HG02642 (cell line): Measurements from ENCODE around the gene PPA2.
"Not testable (repeated sequence)": the region's sequence is repeated elsewhere in the genome, so short reads cannot be mapped to it uniquely, and the experiment has no call there.

Experiments used
- ATAC-seq: cut with Tn5 transposase; IDR thresholded peaks from one replicate; pipeline ENCODE4 v1.9.1; 2021; ENCODE audit warnings: mild to moderate bottlenecking; ENCODE audit not compliant: unreplicated experiment, poor library complexity

The PPA2 gene

GRCh38 chr4:105461221-105461620 is 12.6 kb downstream of the PPA2 start:
- ATAC-seq = no peak

GRCh38 chr4:105460306-105460705 is 13.6 kb downstream of the PPA2 start:
- no peak for ATAC-seq

- not testable (repeated sequence) for ATAC-seq
These were observed 15.3 kb downstream of the PPA2 start for GRCh38 chr4:105458541-105458940.

- ATAC-seq = no peak
These were observed 15.9 kb downstream of the PPA2 start for GRCh38 chr4:105458001-105458400.

GRCh38 chr4:105455998-105456397 is 17.9 kb downstream of the PPA2 start:
- ATAC-seq = no peak

- ATAC-seq = no peak
These were observed 18.7 kb downstream of the PPA2 start for GRCh38 chr4:105455182-105455581.

GRCh38 chr4:105453550-105454205 is 20.2 kb downstream of the PPA2 start:
- ATAC-seq = peak; percentile 92

- ATAC-seq = no peak
These were observed 22.5 kb downstream of the PPA2 start for GRCh38 chr4:105451346-105451745.

- no peak for ATAC-seq
These were observed 33.0 kb downstream of the PPA2 start for GRCh38 chr4:105440890-105441289.

GRCh38 chr4:105437637-105438036 is 36.2 kb downstream of the PPA2 start:
- no peak for ATAC-seq

- no peak for ATAC-seq
These were observed 37.4 kb downstream of the PPA2 start for GRCh38 chr4:105436414-105436813.

- ATAC-seq = no peak
These were observed 38.9 kb downstream of the PPA2 start for GRCh38 chr4:105434940-105435339.

GRCh38 chr4:105433421-105433820 is 40.4 kb downstream of the PPA2 start:
- no peak for ATAC-seq

- ATAC-seq = no peak
These were observed 41.4 kb downstream of the PPA2 start for GRCh38 chr4:105432438-105432837.

GRCh38 chr4:105430811-105431210 is 43.1 kb downstream of the PPA2 start:
- no peak for ATAC-seq

- no peak for ATAC-seq
These were observed 47.5 kb downstream of the PPA2 start for GRCh38 chr4:105426187-105426897.

GRCh38 chr4:105422207-105422920 is 51.5 kb downstream of the PPA2 start:
- ATAC-seq = no peak

GRCh38 chr4:105417624-105418023 is 56.2 kb downstream of the PPA2 start:
- no peak for ATAC-seq

- no peak for ATAC-seq
These were observed 58.5 kb downstream of the PPA2 start for GRCh38 chr4:105415281-105415744.

GRCh38 chr4:105414316-105414715 is 59.5 kb downstream of the PPA2 start:
- no peak for ATAC-seq

- ATAC-seq = not testable (repeated sequence)
These were observed 64.7 kb downstream of the PPA2 start for GRCh38 chr4:105409135-105409534.
